Measurements from ENCODE around the gene ARHGEF1. TPM values are rescaled to one million over a fixed set of nuclear protein-coding genes. Genes with fewer than 3 reads are reported as not detected.
A peak's percentile ranks its signal among the peaks of the same experiment; 100 is the strongest.

Gene ARHGEF1
- total and polyA plus RNA-seq, 2 donors (not counting 1 experiment from before 2014, with no cell fraction given), result 646 to 886 TPM

GRCh38 chr19:41955521-41955920, 72.5 kb downstream of the ARHGEF1 start:
- Histone ChIP-seq H3K27me3 (replicated peaks in 1 of 4; ENCODE audit: control extremely low read depth in 1 of 4, control insufficient read depth in 3 of 4, insufficient read depth in 4 of 4, low read length in 3 of 4) (no peaks in the 10 kb centered on the region), H3K4me2 (replicated peaks; ENCODE audit: low read depth, low read length, poor library complexity, severe bottlenecking) (no peak overlapping the region), H3K9me3 (ENCODE audit: control extremely low read depth in 1 of 3, control insufficient read depth in 2 of 3, insufficient read depth in 1 of 3, low read length in 2 of 3) (no peaks in the 10 kb centered on the region), H3K79me2 (ENCODE audit: control insufficient read depth, insufficient read depth, low read length) (peaks cover 9% of the 10 kb centered on the region), H3K27ac (ENCODE audit: low read length in 2 of 2) (no peak overlapping the region), H3K9ac (ENCODE audit: low read length) (no peak overlapping the region), H3K36me3 (replicated peaks in 1 of 2; ENCODE audit: control extremely low read depth in 1 of 2, control insufficient read depth in 1 of 2, extremely low read depth in 1 of 2, insufficient read depth in 2 of 2, low read length in 1 of 2) (peaks cover 0 to 3% of the 10 kb centered on the region in 2 experiments), H4K20me1 (ENCODE audit: control insufficient read depth, insufficient read depth, low read length, poor library complexity, severe bottlenecking) (no peaks in the 10 kb centered on the region), H3K4me1 (ENCODE audit: control insufficient read depth in 2 of 2, insufficient read depth in 2 of 2, low read length in 2 of 2) (peaks cover 18 to 31% of the 10 kb centered on the region in 2 donors), H3K4me3 (ENCODE audit: control extremely low read depth in 1 of 5, extremely low read depth in 1 of 5, insufficient read depth in 1 of 5, low read depth in 2 of 5, low read length in 4 of 5) (no peak overlapping the region), H2AFZ (ENCODE audit: insufficient read depth, low read depth, low read length, poor library complexity, severe bottlenecking) (no peak overlapping the region)
- no peaks in the 10 kb centered on the region for H3K9me3 Mint-ChIP-seq (ENCODE audit: insufficient read depth)
- peak overlapping the region; percentile 37 for H3K27ac Mint-ChIP-seq
- ChIA-PET CTCF (interaction anchor here (1.3 to 14.8 kb wide), 2 partner anchors 85 to 161 kb away, joined by 5 to 331 read pairs; partner anchors contain the start of gene CD79A), POLR2A (no interaction called here)
- intact Hi-C loops (cut with micrococcal nuclease), result loop anchor here (10.0 kb wide), 1 partner anchor 161 kb away; the partner anchor contains the start of gene CEACAM3
- no peaks in the 10 kb centered on the region for H3K27me3 Mint-ChIP-seq
- TF ChIP-seq, protein P1, sequence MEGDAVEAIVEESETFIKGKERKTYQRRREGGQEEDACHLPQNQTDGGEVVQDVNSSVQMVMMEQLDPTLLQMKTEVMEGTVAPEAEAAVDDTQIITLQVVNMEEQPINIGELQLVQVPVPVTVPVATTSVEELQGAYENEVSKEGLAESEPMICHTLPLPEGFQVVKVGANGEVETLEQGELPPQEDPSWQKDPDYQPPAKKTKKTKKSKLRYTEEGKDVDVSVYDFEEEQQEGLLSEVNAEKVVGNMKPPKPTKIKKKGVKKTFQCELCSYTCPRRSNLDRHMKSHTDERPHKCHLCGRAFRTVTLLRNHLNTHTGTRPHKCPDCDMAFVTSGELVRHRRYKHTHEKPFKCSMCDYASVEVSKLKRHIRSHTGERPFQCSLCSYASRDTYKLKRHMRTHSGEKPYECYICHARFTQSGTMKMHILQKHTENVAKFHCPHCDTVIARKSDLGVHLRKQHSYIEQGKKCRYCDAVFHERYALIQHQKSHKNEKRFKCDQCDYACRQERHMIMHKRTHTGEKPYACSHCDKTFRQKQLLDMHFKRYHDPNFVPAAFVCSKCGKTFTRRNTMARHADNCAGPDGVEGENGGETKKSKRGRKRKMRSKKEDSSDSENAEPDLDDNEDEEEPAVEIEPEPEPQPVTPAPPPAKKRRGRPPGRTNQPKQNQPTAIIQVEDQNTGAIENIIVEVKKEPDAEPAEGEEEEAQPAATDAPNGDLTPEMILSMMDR (IDR thresholded peaks at IDR 0.05), result no peak
- TF ChIP-seq EZH2 (IDR thresholded peaks at IDR 0.05; ENCODE audit: borderline replicate concordance, insufficient read depth, low read depth, low read length, poor library complexity, severe bottlenecking), result no peak
- WGBS (ENCODE audit: insufficient coverage), result 83% methylated on average over 5 of the region's 7 CpGs
- no peak overlapping the region for H3K4me3 Mint-ChIP-seq
- H3K4me1 Mint-ChIP-seq, result peaks cover 27% of the 10 kb centered on the region
- ATAC-seq (ENCODE audit: low read depth) (no peak), DNase-seq (no peak)

DNA sequence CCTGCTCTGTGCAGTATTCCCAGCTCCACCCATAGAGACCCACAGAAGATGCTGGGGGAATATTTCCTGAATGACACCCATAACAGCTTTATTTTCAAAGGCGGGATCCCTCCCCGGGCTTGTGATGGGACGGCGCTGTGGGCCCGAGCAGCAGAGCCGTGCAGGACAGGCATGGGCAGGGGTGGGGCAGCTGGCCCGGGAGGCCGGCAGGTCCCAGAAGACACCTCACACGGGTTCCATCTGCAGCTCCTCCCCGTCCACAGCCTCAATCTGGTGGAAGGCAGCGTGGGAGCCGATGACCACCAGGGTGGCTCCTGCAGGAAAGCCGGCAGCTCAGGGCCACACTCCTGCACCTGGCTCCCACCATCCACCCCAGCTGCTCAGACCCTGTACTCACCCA, 73.6 kb downstream of the ARHGEF1 start:
- Histone ChIP-seq H4K20me1 (ENCODE audit: control insufficient read depth, insufficient read depth, low read length, poor library complexity, severe bottlenecking) (no peaks in the 10 kb centered on the region), H3K9ac (ENCODE audit: low read length) (no peak overlapping the region), H3K4me1 (ENCODE audit: control insufficient read depth in 2 of 2, insufficient read depth in 2 of 2, low read length in 2 of 2) (peaks cover 12 to 24% of the 10 kb centered on the region in 2 donors), H2AFZ (ENCODE audit: insufficient read depth, low read depth, low read length, poor library complexity, severe bottlenecking) (no peak overlapping the region), H3K27me3 (replicated peaks in 1 of 4; ENCODE audit: control extremely low read depth in 1 of 4, control insufficient read depth in 3 of 4, insufficient read depth in 4 of 4, low read length in 3 of 4) (no peaks in the 10 kb centered on the region), H3K79me2 (ENCODE audit: control insufficient read depth, insufficient read depth, low read length) (peaks cover 2% of the 10 kb centered on the region), H3K4me3 (ENCODE audit: control extremely low read depth in 1 of 5, extremely low read depth in 1 of 5, insufficient read depth in 1 of 5, low read depth in 2 of 5, low read length in 4 of 5) (no peak overlapping the region), H3K4me2 (replicated peaks; ENCODE audit: low read depth, low read length, poor library complexity, severe bottlenecking) (no peak overlapping the region), H3K36me3 (replicated peaks in 1 of 2; ENCODE audit: control extremely low read depth in 1 of 2, control insufficient read depth in 1 of 2, extremely low read depth in 1 of 2, insufficient read depth in 2 of 2, low read length in 1 of 2) (peaks cover 0 to 3% of the 10 kb centered on the region in 2 experiments), H3K9me3 (ENCODE audit: control extremely low read depth in 1 of 3, control insufficient read depth in 2 of 3, insufficient read depth in 1 of 3, low read length in 2 of 3) (no peaks in the 10 kb centered on the region), H3K27ac (ENCODE audit: low read length in 2 of 2) (no peak overlapping the region)
- peak; percentile 23 for DNase-seq
- Mint-ChIP-seq H3K27ac (peak overlapping the region; percentile 50), H3K4me3 (no peak overlapping the region), H3K4me1 (peaks cover 20% of the 10 kb centered on the region), H3K9me3 (ENCODE audit: insufficient read depth) (no peaks in the 10 kb centered on the region), H3K27me3 (no peaks in the 10 kb centered on the region)
- intact Hi-C loops (cut with micrococcal nuclease), result loop anchor here (10.0 kb wide), 1 partner anchor 162 kb away; the partner anchor contains the start of gene CEACAM3
- 95% methylated on average over 12 of the region's 13 CpGs for WGBS (ENCODE audit: insufficient coverage)
- ChIA-PET POLR2A (interaction anchor here (1.3 kb wide), 1 partner anchor 74 kb away, joined by 4 read pairs; the partner anchor contains the start of gene ARHGEF1), CTCF (interaction anchor here (0.6 to 4.8 kb wide), 8 partner anchors 11 to 162 kb away, joined by 3 to 49 read pairs (median 7); partner anchors contain the start of gene RPS19)
- TF ChIP-seq, protein P1 (IDR thresholded peaks at IDR 0.05), result no peak
- TF ChIP-seq EZH2 (IDR thresholded peaks at IDR 0.05; ENCODE audit: borderline replicate concordance, insufficient read depth, low read depth, low read length, poor library complexity, severe bottlenecking), result no peak
- ATAC-seq (ENCODE audit: low read depth), result no peak
